IMR-90 (cell line): ENCODE data around the gene PSME4. TPM values are rescaled to one million over a fixed set of nuclear protein-coding genes. Genes with fewer than 3 reads are reported as not detected.

Experiments used
- ATAC-seq: fragments of 200-7000 bp; cut with Tn5 transposase; 2 replicates; pipeline ENCODE4 v1.9.1; 2020; ENCODE audit warnings: low read depth, mild to moderate bottlenecking, moderate library complexity
- BruUV-seq: library from RNA; stranded (reverse); fragments of 400-500 nt; replicated peaks from 2 replicates; lab custom pipeline; 2021; lab: Mats Ljungman, UMichigan
- CTCF ChIA-PET: fragments of 300-600 bp; formaldehyde crosslinking; extraction: SDS; loops from one replicate; lab custom pipeline; 2021; ENCODE audit warnings: antibody characterized with exemption; lab: Yijun Ruan, JAX
- POLR2A ChIA-PET: fragments of 300-600 bp; sonication (Branson Sonifier 250); formaldehyde crosslinking; loops from one replicate; lab custom pipeline; 2022; ENCODE audit warnings: antibody characterized with exemption; ENCODE audit not compliant: unreplicated experiment; lab: Charles Lee
- DNase-seq: peaks from one replicate; pipeline ENCODE4 v3.0.0; 2013
- H2AFZ ChIP-seq: replicated peaks from 2 replicates; pipeline ENCODE3; 2013; ENCODE audit warnings: low read length, mild to moderate bottlenecking; ENCODE audit not compliant: poor library complexity
- H2AK5ac ChIP-seq: 2 replicates; pipeline ENCODE4 v1.6.1; 2013; ENCODE audit warnings: low read depth, low read length, inconsistent platforms
- H2AK9ac ChIP-seq: replicated peaks from 2 replicates; pipeline ENCODE3; 2013; ENCODE audit warnings: mild to moderate bottlenecking, low read depth, low read length, moderate library complexity; ENCODE audit not compliant: poor library complexity
- H2BK120ac ChIP-seq: 2 replicates; pipeline ENCODE4 v1.6.1; 2013; ENCODE audit warnings: low read depth, low read length, inconsistent platforms
- H2BK15ac ChIP-seq: 3 replicates; pipeline ENCODE4 v1.6.1; 2013; ENCODE audit warnings: low read depth, low read length, inconsistent platforms
- H2BK20ac ChIP-seq: 2 replicates; pipeline ENCODE4 v1.6.1; 2013; ENCODE audit warnings: low read depth, mild to moderate bottlenecking, inconsistent platforms, low read length, moderate library complexity
- H2BK5ac ChIP-seq: 2 replicates; pipeline ENCODE4 v1.6.1; 2013; ENCODE audit warnings: mild to moderate bottlenecking, low read depth, low read length, inconsistent platforms; ENCODE audit not compliant: poor library complexity, severe bottlenecking
- H3K14ac ChIP-seq: replicated peaks from 2 replicates; pipeline ENCODE4 v1.6.1; 2013; ENCODE audit warnings: low read depth, low read length, inconsistent platforms
- H3K18ac ChIP-seq: 2 replicates; pipeline ENCODE4 v1.6.1; 2013; ENCODE audit warnings: low read depth, low read length, control low read depth
- H3K23ac ChIP-seq: 2 replicates; pipeline ENCODE4 v1.6.1; 2013; ENCODE audit warnings: low read depth, low read length, inconsistent platforms
- H3K27ac ChIP-seq: 2 replicates; pipeline ENCODE4 v1.5.1; 2013; ENCODE audit warnings: mild to moderate bottlenecking, control low read depth, low read length; ENCODE audit not compliant: insufficient read depth
- H3K27me3 ChIP-seq: 2 replicates; pipeline ENCODE4 v1.6.1; 2013; ENCODE audit warnings: low read length; ENCODE audit not compliant: control insufficient read depth, insufficient read depth
- H3K36me3 ChIP-seq: 2 replicates; pipeline ENCODE4 v1.6.1; 2013; ENCODE audit warnings: low read length, mixed read lengths; ENCODE audit not compliant: control insufficient read depth, insufficient read depth
- H3K4ac ChIP-seq: 2 replicates; pipeline ENCODE4 v1.6.1; 2013; ENCODE audit warnings: low read depth, low read length, inconsistent platforms
- H3K4me1 ChIP-seq: 2 replicates; pipeline ENCODE4 v1.6.1; 2013; ENCODE audit warnings: low read length, mixed read lengths; ENCODE audit not compliant: control insufficient read depth, insufficient read depth
- H3K4me2 ChIP-seq: 2 replicates; pipeline ENCODE4 v1.6.1; 2013; ENCODE audit warnings: low read depth, mild to moderate bottlenecking, control low read depth, low read length, moderate library complexity
- H3K4me3 ChIP-seq: 2 replicates; pipeline ENCODE4 v1.5.1; 2013; ENCODE audit warnings: low read depth, mild to moderate bottlenecking, control low read depth, low read length, moderate library complexity; ENCODE audit not compliant: insufficient read depth
- H3K56ac ChIP-seq: 2 replicates; pipeline ENCODE4 v1.6.1; 2013; ENCODE audit warnings: low read length, inconsistent platforms; ENCODE audit not compliant: insufficient read depth; ENCODE audit errors: extremely low read depth
- H3K79me1 ChIP-seq, 2 experiments: 2 replicates each; pipeline ENCODE4 v1.6.1; 2013; ENCODE audit warnings: low read length in 2 of 2, inconsistent platforms in 1 of 2, low read depth in 1 of 2
- H3K9ac ChIP-seq: 2 replicates; pipeline ENCODE4 v1.6.1; 2013; ENCODE audit warnings: low read depth, low read length, control low read depth
- H3K9me1 ChIP-seq: 2 replicates; pipeline ENCODE4 v1.6.1; 2013; ENCODE audit warnings: low read length, inconsistent platforms; ENCODE audit not compliant: insufficient read depth
- H3K9me3 ChIP-seq: 2 replicates; pipeline ENCODE4 v1.6.1; 2013; ENCODE audit warnings: low read length; ENCODE audit not compliant: control insufficient read depth, insufficient read depth
- H4K20me1 ChIP-seq: 2 replicates; pipeline ENCODE4 v1.6.1; 2013; ENCODE audit warnings: low read length, inconsistent platforms; ENCODE audit not compliant: insufficient read depth
- H4K5ac ChIP-seq: 2 replicates; pipeline ENCODE4 v1.6.1; 2013; ENCODE audit warnings: mild to moderate bottlenecking, low read depth, low read length, control low read depth
- H4K8ac ChIP-seq, 2 experiments: 2 replicates each; pipeline ENCODE4 v1.6.1; 2013; ENCODE audit warnings: low read depth in 2 of 2, low read length in 2 of 2, control low read depth in 1 of 2, inconsistent platforms in 1 of 2
- H4K91ac ChIP-seq: 2 replicates; pipeline ENCODE4 v1.6.1; 2013; ENCODE audit warnings: low read depth, low read length, inconsistent platforms; ENCODE audit not compliant: insufficient read depth
- CEBPB ChIP-seq: IDR thresholded peaks from 2 replicates; pipeline ENCODE4 v1.6.1; 2012; ENCODE audit warnings: low read depth, low read length, improper control_type of control experiment
- MAZ ChIP-seq: IDR thresholded peaks from 2 replicates; pipeline ENCODE4 v1.6.1; 2012; ENCODE audit warnings: low read depth, mild to moderate bottlenecking, low read length, improper control_type of control experiment, moderate library complexity, borderline replicate concordance
- MXI1 ChIP-seq: IDR thresholded peaks from 2 replicates; pipeline ENCODE4 v1.6.1; 2012; ENCODE audit warnings: low read depth, mild to moderate bottlenecking, low read length, moderate library complexity, borderline replicate concordance
- POLR2A ChIP-seq: IDR thresholded peaks from 2 replicates; pipeline ENCODE4 v1.6.1; 2012; ENCODE audit warnings: mild to moderate bottlenecking, low read depth, low read length
- SMC3 ChIP-seq: fragments of 150-350 bp; IDR thresholded peaks from 2 replicates; pipeline ENCODE4 v1.6.1; 2016; ENCODE audit warnings: low read depth, mild to moderate bottlenecking, antibody characterized with exemption, low read length, moderate library complexity
- WGBS, 2 experiments: methylation state at CpG; one replicate each; pipeline versions ENCODE4 v1.1.5 to v1.1.7; 2013; ENCODE audit warnings: missing lambda C conversion rate in 2 of 2; ENCODE audit not compliant: insufficient read length in 1 of 2; ENCODE audit errors: extremely low coverage in 2 of 2; 5-methylcytosine and 5-hydroxymethylcytosine counted together
- dilution Hi-C: fragments of 300-500 bp; cut with HindIII; formaldehyde crosslinking; loops from one replicate; pipeline ENCODE4 v1.14.3; 2018; ENCODE audit warnings: low sequenced_read_pairs; ENCODE audit not compliant: unreplicated experiment
- in situ Hi-C: fragments of 300-500 bp; cut with MboI; formaldehyde crosslinking; loops from 3 replicates; pipeline ENCODE4 v1.14.3; 2019; ENCODE audit warnings: low sequenced_read_pairs, inconsistent platforms, mixed read lengths
- intact Hi-C: fragments of 100-400 bp; cut with micrococcal nuclease; formaldehyde crosslinking; loops from 2 replicates; pipeline ENCODE4 v1.10.0; 2022
- polyA plus RNA-seq, 3 experiments: library from polyadenylated mRNA; depleted of rRNA; stranded (reverse); fragments of >200 nt; gene quantifications; 2 replicates each; pipeline ENCODE4 v1.2.3, GENCODE V29; 2012; ENCODE audit warnings: low replicate concordance in 1 of 3
- total RNA-seq: library from RNA; depleted of rRNA; stranded (reverse); fragments of >200 nt; gene quantifications from 2 replicates; pipeline ENCODE4 v1.2.3, GENCODE V29; 2012

The PSME4 gene
- total and polyA plus RNA-seq, 2 of the 4 experiments (the other 2 are of a cell fraction), result 28.2 to 61.3 TPM

GRCh38 chr2:53903011-53903410 lies 67.8 kb downstream of the PSME4 start:
- in situ Hi-C loops, result no loop called here
- Histone ChIP-seq H3K9ac (no peak overlapping the region), H3K27me3 (no peaks in the 10 kb centered on the region), H4K8ac (no peak overlapping the region), H4K20me1 (no peaks in the 10 kb centered on the region), H3K9me1 (no peaks in the 10 kb centered on the region), H3K79me1 (peaks cover 2 to 14% of the 10 kb centered on the region in 2 experiments; a peak in 1 of 4 replicates), H3K56ac (no peak overlapping the region), H2BK20ac (no peak overlapping the region), H2AK5ac (no peak overlapping the region), H3K36me3 (peaks cover 39% of the 10 kb centered on the region), H3K4me2 (no peak overlapping the region), H2AK9ac (no peak overlapping the region), H3K4me3 (no peak overlapping the region), H2BK15ac (no peak overlapping the region), H3K18ac (no peak overlapping the region), H3K27ac (no peak overlapping the region), H3K23ac (no peak overlapping the region), H2BK5ac (no peak overlapping the region), H2BK120ac (no peak overlapping the region), H2AFZ (no peak overlapping the region), H4K91ac (no peak overlapping the region), H4K5ac (no peak overlapping the region), H3K9me3 (no peaks in the 10 kb centered on the region), H3K4ac (no peak overlapping the region), H3K14ac (no peak overlapping the region), H3K4me1 (no peaks in the 10 kb centered on the region)
- 95 to 100% methylated on average over 1 to 3 of the region's 4 CpGs for WGBS, 2 experiments
- no TSS peak for BruUV-seq
- ChIA-PET CTCF (no interaction called here), POLR2A (interaction anchor here (0.6 kb wide), 1 partner anchor 13 kb away, joined by 4 read pairs; no protein-coding TSS in a partner anchor)
- dilution Hi-C loops, result no loop called here
- intact Hi-C loops, result no loop called here
- ATAC-seq (no peak), DNase-seq (no peak)
- TF ChIP-seq MAZ (no peak), CEBPB (no peak), MXI1 (no peak), POLR2A (no peak), SMC3 (no peak)
